GM10248 (cell line): ENCODE results near the gene KHSRP.

Experiments used
- CTCF ChIA-PET: fragments of 300-600 bp; sonication (Branson Sonifier 250); formaldehyde crosslinking; extraction: SDS; loops from one replicate; lab custom pipeline; 2021; ENCODE audit warnings: antibody characterized with exemption; lab: Yijun Ruan, JAX
- POLR2A ChIA-PET: fragments of 350-650 bp; sonication (Branson Sonifier 250); formaldehyde crosslinking; extraction: SDS; loops from one replicate; lab custom pipeline; 2020; ENCODE audit warnings: antibody characterized with exemption; lab: Yijun Ruan, JAX
- DNase-seq: peaks from one replicate; pipeline ENCODE4 v3.0.0; 2012; ENCODE audit errors: extremely low spot score
- CTCF ChIP-seq: IDR thresholded peaks from 2 replicates; pipeline ENCODE4 v1.5.1; 2012; ENCODE audit warnings: mild to moderate bottlenecking, low read depth; ENCODE audit errors: extremely low read depth, missing control alignments, control extremely low read depth

Gene KHSRP

GRCh38 chr19:6383188-6383587 is 41.4 kb downstream of the KHSRP start:
- POLR2A ChIA-PET: interaction anchor here (0.6 kb wide), 1 partner anchor 417 kb away, joined by 7 read pairs; no protein-coding TSS in a partner anchor
- no peak for TF ChIP-seq CTCF

GRCh38 chr19:6381030-6381750 is 43.4 kb downstream of the KHSRP start:
- ChIA-PET CTCF (no interaction called here), POLR2A (no interaction called here)
- no peak for TF ChIP-seq CTCF
- DNase-seq: no peak

More at GRCh38 chr19:6383188-6383587, 41.4 kb downstream of the KHSRP start:
- CTCF ChIA-PET: no interaction called here
- no peak for DNase-seq

GRCh38 chr19:6379744-6380143 is 44.9 kb downstream of the KHSRP start:
- POLR2A ChIA-PET: interaction anchor here (0.6 kb wide), 1 partner anchor 205 kb away, joined by 3 read pairs; no protein-coding TSS in a partner anchor
- TF ChIP-seq CTCF: no peak
- CTCF ChIA-PET: no interaction called here
- DNase-seq: no peak

- ChIA-PET POLR2A (no interaction called here), CTCF (no interaction called here)
- TF ChIP-seq CTCF: no peak
- no peak for DNase-seq
Observed at GRCh38 chr19:6378486-6378885, 46.1 kb downstream of the KHSRP start.

- ChIA-PET POLR2A (no interaction called here), CTCF (interaction anchor here (1.0 to 1.3 kb wide), 2 partner anchors 10 to 15 kb away, joined by 3 to 4 read pairs; partner anchors contain the start of gene GTF2F1)
- TF ChIP-seq CTCF: no peak
- no peak for DNase-seq
Observed at GRCh38 chr19:6378041-6378440, 46.6 kb downstream of the KHSRP start.

GRCh38 chr19:6376512-6377190 is 48.0 kb downstream of the KHSRP start:
- ChIA-PET POLR2A (no interaction called here), CTCF (interaction anchor here (1.0 to 1.3 kb wide), 3 partner anchors 12 to 16 kb away, joined by 3 to 4 read pairs (median 3); partner anchors contain the start of gene GTF2F1)
- no peak for DNase-seq
- no peak for TF ChIP-seq CTCF
